Karpas-422 (cell line): ENCODE data around the gene CGB1. TPM values are rescaled to one million over a fixed set of nuclear protein-coding genes. Genes with fewer than 3 reads are reported as not detected.
A peak's percentile ranks its signal among the peaks of the same experiment; 100 is the strongest.

Experiments used
- DNase-seq: peaks from one replicate; pipeline ENCODE4 v3.0.0-alpha.2; 2015
- H2AFZ ChIP-seq: fragments of 200-600 bp; sonication (generic); 2 replicates; pipeline ENCODE4 v1.6.1; 2014; ENCODE audit warnings: antibody characterized with exemption, low read length, mixed read lengths
- H3K27ac ChIP-seq: fragments of 200-600 bp; sonication (generic); 2 replicates; pipeline ENCODE4 v1.5.1; 2014; ENCODE audit warnings: mild to moderate bottlenecking, low read length, moderate library complexity
- H3K27me3 ChIP-seq: fragments of 200-600 bp; sonication (generic); 2 replicates; pipeline ENCODE4 v1.6.1; 2014; ENCODE audit warnings: low read length, mixed read lengths
- H3K36me3 ChIP-seq: fragments of 200-600 bp; sonication (generic); 2 replicates; pipeline ENCODE4 v1.6.1; 2014; ENCODE audit warnings: low read length, mixed read lengths; ENCODE audit not compliant: insufficient read depth
- H3K4me1 ChIP-seq: fragments of 200-600 bp; sonication (generic); 2 replicates; pipeline ENCODE4 v1.6.1; 2014; ENCODE audit warnings: mild to moderate bottlenecking, low read length, mixed read lengths
- H3K4me2 ChIP-seq: fragments of 200-600 bp; sonication (generic); 2 replicates; pipeline ENCODE4 v1.6.1; 2014; ENCODE audit warnings: low read length, low read depth, mild to moderate bottlenecking; ENCODE audit not compliant: poor library complexity, severe bottlenecking
- H3K4me3 ChIP-seq: fragments of 200-600 bp; sonication (generic); 2 replicates; pipeline ENCODE4 v1.5.1; 2014; ENCODE audit warnings: mild to moderate bottlenecking, antibody characterized with exemption, low read length, mixed read lengths
- H3K79me2 ChIP-seq: fragments of 200-600 bp; sonication (generic); 2 replicates; pipeline ENCODE4 v1.6.1; 2014; ENCODE audit warnings: mild to moderate bottlenecking, low read length, mixed read lengths
- H3K9ac ChIP-seq: fragments of 200-600 bp; sonication (generic); 2 replicates; pipeline ENCODE4 v1.6.0; 2014; ENCODE audit warnings: low read length
- H3K9me2 ChIP-seq: fragments of 200-600 bp; sonication (generic), shearing (Covaris generic); replicated peaks from 2 replicates; pipeline ENCODE4 v1.6.0; 2014; ENCODE audit warnings: mild to moderate bottlenecking, low read length, moderate library complexity; ENCODE audit not compliant: insufficient read depth
- H3K9me3 ChIP-seq: fragments of 300-700, 200-600 bp; sonication (generic); 2 replicates; pipeline ENCODE4 v1.6.1; 2014; ENCODE audit warnings: low read length, mixed read lengths
- H4K20me1 ChIP-seq: fragments of 200-600 bp; sonication (generic); 2 replicates; pipeline ENCODE4 v1.6.1; 2014; ENCODE audit warnings: mild to moderate bottlenecking, antibody characterized with exemption, low read length, low read depth; ENCODE audit not compliant: insufficient read depth
- total RNA-seq: library from RNA; depleted of rRNA; stranded (reverse); fragments of >200 nt; shearing (Covaris generic); gene quantifications from 2 replicates; pipeline ENCODE4 v1.2.3, GENCODE V29; 2014; ENCODE audit warnings: low replicate concordance

CGB1 gene
- total RNA-seq, 1 experiment from 2014 or later, result not detected

DNA sequence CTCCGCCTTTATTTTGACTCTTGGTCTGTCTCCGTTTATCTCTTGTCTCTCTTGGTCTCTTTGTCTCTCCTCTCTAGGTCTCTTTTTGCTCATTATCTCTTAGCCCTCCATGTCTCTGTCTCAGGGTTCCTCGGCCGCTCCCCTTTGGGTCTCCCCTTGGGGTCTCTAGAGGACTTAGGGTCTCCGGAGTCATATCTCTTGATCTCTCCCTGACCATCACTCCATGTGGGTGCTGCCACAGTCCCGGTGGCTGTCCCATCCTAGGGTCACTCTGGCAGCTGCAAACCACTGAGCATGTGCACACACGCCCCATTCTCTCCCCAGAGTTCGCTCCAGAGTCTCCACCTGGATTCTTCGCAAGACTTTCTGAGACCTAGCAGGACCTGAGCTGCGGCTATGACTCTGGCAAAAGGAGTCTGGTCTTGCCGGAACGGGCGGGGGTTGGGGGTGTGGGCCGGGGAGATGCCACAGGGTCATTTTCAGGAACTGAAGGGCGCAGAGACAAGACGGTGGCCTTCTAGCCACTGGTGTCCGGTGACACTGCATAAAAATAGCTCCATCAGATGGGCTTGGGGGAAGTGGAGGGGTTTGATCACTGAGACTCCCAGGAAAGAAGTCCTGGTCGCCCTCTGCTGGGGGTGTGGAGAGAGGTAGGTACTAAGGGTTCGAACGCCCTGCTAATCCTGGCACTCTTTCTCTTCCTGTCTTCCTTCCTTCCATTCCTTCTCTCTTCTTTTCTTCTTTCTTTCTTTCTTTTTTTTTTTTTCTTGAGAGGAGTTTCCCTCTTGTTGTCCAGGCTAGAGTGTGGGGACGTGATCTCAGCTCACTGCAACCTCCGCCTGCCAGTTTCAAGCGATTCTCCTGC lies 37.1 kb upstream of the CGB1 start:
- peak; percentile 56 for DNase-seq

DNA sequence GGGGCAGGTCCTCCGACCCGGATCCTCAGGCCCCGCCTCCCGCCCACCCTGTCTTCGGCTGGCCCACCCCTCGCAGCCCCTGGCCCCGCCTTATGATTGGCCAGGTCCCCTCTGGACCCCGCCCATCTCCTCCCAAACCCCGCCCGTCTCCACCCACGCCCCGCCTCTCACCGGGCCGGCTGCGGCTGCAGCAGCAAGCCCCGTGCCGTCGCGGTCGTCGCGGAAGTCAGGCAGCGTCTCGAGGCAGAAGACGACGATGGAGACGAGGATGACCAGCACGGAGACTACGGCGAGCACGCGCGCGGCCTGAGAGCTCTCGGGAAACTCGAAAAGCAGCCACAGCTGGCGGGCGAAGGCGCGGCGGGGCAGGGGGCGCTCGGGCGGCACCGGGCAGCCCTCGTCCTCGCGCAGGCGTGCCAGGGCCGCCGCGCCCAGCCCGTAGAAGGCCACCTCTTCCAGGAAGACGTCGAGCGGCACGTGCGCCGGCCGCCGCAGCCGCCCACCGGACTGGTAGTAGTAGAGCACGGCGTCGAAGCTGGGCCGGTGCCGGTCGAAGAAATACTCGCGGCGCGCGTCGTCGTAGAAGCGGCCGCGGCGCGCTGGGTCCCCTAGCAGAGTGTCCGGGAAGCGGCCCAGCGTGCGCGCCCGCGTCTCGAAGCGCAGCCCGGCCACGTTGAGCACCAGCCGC lies 35.3 kb upstream of the CGB1 start:
- Histone ChIP-seq H4K20me1 (no peaks in the 10 kb centered on the region), H3K4me3 (no peak overlapping the region), H3K9me3 (no peaks in the 10 kb centered on the region), H2AFZ (no peak overlapping the region), H3K27ac (no peak overlapping the region), H3K4me1 (no peaks in the 10 kb centered on the region), H3K27me3 (no peaks in the 10 kb centered on the region), H3K9me2 (0 out of 2 replicates have a peak, but pooled peaks cover 5% of the 10 kb centered on the region), H3K79me2 (no peaks in the 10 kb centered on the region), H3K36me3 (no peaks in the 10 kb centered on the region), H3K9ac (no peak overlapping the region), H3K4me2 (no peak overlapping the region)
- DNase-seq, result no peak

More for the DNA sequence above, 37.1 kb upstream of the CGB1 start:
- Histone ChIP-seq H3K79me2 (no peaks in the 10 kb centered on the region), H2AFZ (no peak overlapping the region), H3K9ac (no peak overlapping the region), H3K9me2 (0 out of 2 replicates have a peak, but pooled peaks cover 5% of the 10 kb centered on the region), H4K20me1 (no peaks in the 10 kb centered on the region), H3K36me3 (no peaks in the 10 kb centered on the region), H3K4me2 (no peak overlapping the region), H3K9me3 (no peaks in the 10 kb centered on the region), H3K27me3 (no peaks in the 10 kb centered on the region), H3K4me3 (no peak overlapping the region), H3K4me1 (no peaks in the 10 kb centered on the region), H3K27ac (no peak overlapping the region)

DNA sequence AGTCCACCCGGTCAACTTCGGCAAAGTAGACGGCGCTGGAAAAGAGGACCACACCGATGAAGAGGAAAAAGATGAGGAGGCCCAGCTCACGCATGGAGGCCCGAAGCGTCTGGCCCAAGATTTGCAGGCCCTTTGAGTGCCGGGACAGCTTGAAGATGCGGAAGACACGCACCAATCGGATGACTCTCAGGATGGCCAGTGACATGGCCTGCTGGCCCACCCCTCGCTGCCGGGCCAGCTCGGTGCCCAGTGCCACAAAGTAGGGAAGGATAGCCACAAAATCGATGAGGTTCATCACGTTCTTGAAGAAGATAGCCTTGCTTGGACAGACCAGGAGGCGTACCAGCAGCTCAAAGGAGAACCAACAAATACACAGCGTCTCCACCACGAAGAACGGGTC lies 33.7 kb upstream of the CGB1 start:
- Histone ChIP-seq H3K36me3 (no peaks in the 10 kb centered on the region), H3K27me3 (no peaks in the 10 kb centered on the region), H3K9ac (no peak overlapping the region), H3K4me2 (no peak overlapping the region), H3K79me2 (no peaks in the 10 kb centered on the region), H3K9me3 (no peaks in the 10 kb centered on the region), H3K4me3 (no peak overlapping the region), H3K4me1 (no peaks in the 10 kb centered on the region), H3K9me2 (0 out of 2 replicates have a peak, but pooled peaks cover 5% of the 10 kb centered on the region), H3K27ac (no peak overlapping the region), H2AFZ (no peak overlapping the region), H4K20me1 (no peaks in the 10 kb centered on the region)
- no peak for DNase-seq

DNA sequence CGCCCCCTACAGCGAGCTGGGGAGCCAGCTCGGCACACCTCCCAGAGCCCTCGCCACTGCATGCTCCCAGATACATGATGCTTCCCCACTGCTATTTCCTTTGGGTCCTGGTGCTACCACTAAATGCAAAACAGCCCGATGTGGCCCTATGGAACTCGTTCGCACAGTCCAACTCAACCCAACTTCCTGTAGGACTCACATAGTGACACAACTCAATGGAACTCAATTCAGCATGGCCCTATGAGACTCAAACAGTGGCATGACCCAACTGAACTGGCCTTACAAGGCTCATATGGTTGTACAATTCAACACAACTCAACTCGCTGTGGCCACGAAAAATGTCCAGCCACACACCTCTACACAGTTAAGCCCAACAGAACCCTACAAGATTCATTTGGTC lies 32.3 kb upstream of the CGB1 start:
- 0 out of 2 replicates have a peak, but pooled peaks cover 5% of the 10 kb centered on the region for H3K9me2 ChIP-seq
- no peak overlapping the region for H3K9ac ChIP-seq
- no peaks in the 10 kb centered on the region for H3K79me2 ChIP-seq
- H3K36me3 ChIP-seq, result no peaks in the 10 kb centered on the region
- no peak overlapping the region for H3K4me2 ChIP-seq
- H3K27me3 ChIP-seq, result no peaks in the 10 kb centered on the region
- H3K4me1 ChIP-seq, result no peaks in the 10 kb centered on the region
- no peak overlapping the region for H3K27ac ChIP-seq
- H3K9me3 ChIP-seq, result no peaks in the 10 kb centered on the region
- no peak overlapping the region for H2AFZ ChIP-seq
- no peak overlapping the region for H3K4me3 ChIP-seq
- DNase-seq, result no peak
- H4K20me1 ChIP-seq, result no peaks in the 10 kb centered on the region

DNA sequence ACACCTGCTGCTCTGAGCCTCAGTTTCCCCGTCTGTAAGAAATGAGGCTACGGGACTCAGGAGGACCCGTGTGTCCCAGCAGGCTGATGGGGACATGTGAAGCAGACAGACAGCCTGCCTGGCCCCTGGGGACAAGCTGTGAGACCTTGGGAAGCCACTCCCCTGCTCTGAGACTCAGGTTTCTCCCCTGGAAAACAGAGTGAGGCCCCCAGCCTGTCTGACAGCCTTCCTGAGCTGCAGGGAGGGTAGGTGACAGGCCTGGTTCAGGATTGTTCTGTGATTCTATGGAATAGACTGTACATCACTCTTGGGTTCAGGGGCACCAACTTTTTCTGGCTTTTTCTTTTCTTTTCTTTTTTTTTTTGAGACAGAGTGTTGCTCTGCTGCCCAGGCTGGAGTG lies 30.9 kb upstream of the CGB1 start:
- no peaks in the 10 kb centered on the region for H3K36me3 ChIP-seq
- no peaks in the 10 kb centered on the region for H3K27me3 ChIP-seq
- H3K9ac ChIP-seq, result no peak overlapping the region
- no peak overlapping the region for H3K4me3 ChIP-seq
- no peaks in the 10 kb centered on the region for H3K4me1 ChIP-seq
- 0 out of 2 replicates have a peak, but pooled peaks cover 5% of the 10 kb centered on the region for H3K9me2 ChIP-seq
- no peaks in the 10 kb centered on the region for H4K20me1 ChIP-seq
- H3K79me2 ChIP-seq, result no peaks in the 10 kb centered on the region
- no peaks in the 10 kb centered on the region for H3K9me3 ChIP-seq
- no peak overlapping the region for H3K4me2 ChIP-seq
- H3K27ac ChIP-seq, result no peak overlapping the region
- no peak overlapping the region for H2AFZ ChIP-seq
- no peak for DNase-seq

DNA sequence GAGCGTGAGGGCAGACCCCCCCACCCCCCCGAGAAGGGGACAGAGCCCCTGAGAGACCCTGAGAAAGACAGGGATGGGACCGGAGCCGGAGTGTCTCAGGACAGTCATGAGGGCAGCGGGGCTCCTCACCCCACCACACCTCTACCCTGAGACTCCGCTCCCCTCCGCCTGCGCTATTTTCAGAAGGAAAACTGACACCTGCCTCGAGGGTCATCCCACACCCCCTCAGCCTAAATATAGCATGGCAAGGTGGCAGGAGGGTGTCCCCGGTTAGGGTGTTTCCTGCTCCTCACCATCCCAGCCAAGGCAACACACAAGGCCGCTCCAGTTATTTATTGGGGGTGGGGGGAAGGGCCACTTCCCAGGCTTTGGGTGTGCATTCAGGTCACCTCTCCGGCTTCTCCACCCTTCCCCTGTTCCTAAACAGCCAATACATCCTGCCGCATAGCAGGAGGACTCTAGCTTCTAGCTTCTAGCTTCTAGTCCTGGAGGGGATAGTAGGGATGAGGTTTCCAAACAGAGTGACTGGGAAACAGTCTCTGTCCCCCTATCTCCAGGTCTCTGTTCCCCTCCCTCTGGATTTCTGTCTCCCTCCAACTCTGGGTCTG lies 29.3 kb upstream of the CGB1 start:
- H3K27ac ChIP-seq, result no peak overlapping the region
- no peaks in the 10 kb centered on the region for H3K9me3 ChIP-seq
- H3K27me3 ChIP-seq, result no peaks in the 10 kb centered on the region
- H4K20me1 ChIP-seq, result no peaks in the 10 kb centered on the region
- H3K79me2 ChIP-seq, result no peaks in the 10 kb centered on the region
- H3K9me2 ChIP-seq, result 0 out of 2 replicates have a peak, but pooled peaks cover 5% of the 10 kb centered on the region
- no peak overlapping the region for H3K9ac ChIP-seq
- no peaks in the 10 kb centered on the region for H3K4me1 ChIP-seq
- H3K4me3 ChIP-seq, result no peak overlapping the region
- DNase-seq, result no peak
- no peak overlapping the region for H3K4me2 ChIP-seq
- H3K36me3 ChIP-seq, result no peaks in the 10 kb centered on the region
- H2AFZ ChIP-seq, result no peak overlapping the region

DNA sequence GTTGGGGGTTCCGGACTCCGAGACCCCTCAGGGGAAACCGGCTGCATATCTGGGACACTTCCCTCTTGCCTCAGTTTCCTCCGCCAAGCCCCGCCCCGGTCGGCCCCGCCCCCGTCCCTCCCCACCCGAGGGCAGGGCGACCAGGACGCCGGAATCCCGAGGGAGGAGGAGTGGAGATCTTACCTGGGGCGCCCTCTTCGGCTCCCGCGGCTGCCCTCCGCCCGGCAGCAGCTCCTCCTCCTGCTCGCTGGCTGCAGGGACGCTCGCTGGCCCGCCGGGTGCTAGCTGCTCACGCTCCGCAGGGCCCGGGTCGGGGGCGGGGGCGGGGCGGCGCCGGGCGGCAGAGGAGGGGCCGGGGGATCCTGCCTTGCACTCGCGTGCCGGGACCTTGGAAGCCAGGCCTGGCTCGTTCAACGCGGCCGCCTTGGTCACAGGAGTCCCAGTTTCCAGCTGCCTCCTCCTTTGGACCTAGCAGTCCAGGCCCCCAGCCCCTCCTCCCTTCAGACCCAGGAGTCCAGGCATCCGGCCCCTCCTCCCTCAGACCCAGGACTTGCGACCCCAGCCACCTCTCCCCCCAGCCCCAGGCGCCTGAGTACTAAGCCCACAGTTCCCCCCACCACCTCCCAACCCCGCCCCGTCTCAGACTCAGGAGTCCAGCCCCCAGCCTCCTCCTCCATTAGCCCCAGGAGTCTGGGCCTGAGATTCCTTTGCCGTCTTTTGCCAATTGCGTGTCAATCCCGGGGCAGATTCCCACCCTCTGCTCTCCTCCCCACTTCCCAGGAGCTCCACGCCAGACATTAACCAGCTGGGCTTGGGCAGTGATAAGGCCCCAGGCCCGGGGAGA lies 28.3 kb upstream of the CGB1 start, which contains the start of gene NTF4:
TSS of gene NTF4 (minus strand) at position 51 of the 844 bp plus-strand sequence. CDS start 2,821 bp downstream, outside the sequence.
- no peak within 1 kb of the TSS for H3K9ac ChIP-seq
- no peaks in the 10 kb centered on the region for H3K27me3 ChIP-seq
- no peaks in the 10 kb centered on the region for H4K20me1 ChIP-seq
- H3K36me3 ChIP-seq, result no peaks in the 10 kb centered on the region
- no peak within 1 kb of the TSS for H2AFZ ChIP-seq
- no peak within 1 kb of the TSS for H3K4me3 ChIP-seq
- DNase-seq, result no peak
- H3K9me3 ChIP-seq, result no peaks in the 10 kb centered on the region
- H3K4me2 ChIP-seq, result no peak within 1 kb of the TSS
- H3K4me1 ChIP-seq, result no peaks in the 10 kb centered on the region
- H3K79me2 ChIP-seq, result no peaks in the 10 kb centered on the region
- H3K9me2 ChIP-seq, result 0 out of 2 replicates have a peak, but pooled peaks cover 5% of the 10 kb centered on the region
- H3K27ac ChIP-seq, result no peak within 1 kb of the TSS
